SK-N-SH (cell line): ENCODE results near the gene CHST11.

Experiments used
- CHD2 ChIP-seq: fragments of 150-350 bp; IDR thresholded peaks from 2 replicates; pipeline ENCODE4 v1.6.1; 2018; ENCODE audit warnings: low read length; ENCODE audit not compliant: partially characterized antibody
- EP300 ChIP-seq, 2 experiments: IDR thresholded peaks; 2 replicates each; pipeline versions ENCODE4 v1.4.0 to v1.6.1; 2012; ENCODE audit warnings: borderline replicate concordance in 1 of 2, low read depth in 1 of 2, low read length in 1 of 2
- EZH2phosphoT487 ChIP-seq: fragments of 200-600 bp; sonication (generic); IDR thresholded peaks from 2 replicates; pipeline ENCODE4 v1.6.1; 2017; ENCODE audit warnings: low read depth, mixed run types, mild to moderate bottlenecking, antibody characterized with exemption, moderate library complexity, borderline replicate concordance
- FOXM1 ChIP-seq: IDR thresholded peaks from 2 replicates; pipeline ENCODE4 v1.4.0; 2012; ENCODE audit warnings: low read depth, mild to moderate bottlenecking
- GABPA ChIP-seq: IDR thresholded peaks from 2 replicates; pipeline ENCODE4 v1.4.0; 2012; ENCODE audit warnings: low read depth, mild to moderate bottlenecking
- NFIC ChIP-seq: IDR thresholded peaks from 2 replicates; pipeline ENCODE4 v1.4.0; 2012; ENCODE audit warnings: borderline replicate concordance
- NRF1 ChIP-seq: IDR thresholded peaks from 2 replicates; pipeline ENCODE4 v1.6.1; 2012; ENCODE audit warnings: low read depth, mild to moderate bottlenecking, low read length
- POLR2AphosphoS5 ChIP-seq: IDR thresholded peaks from 2 replicates; pipeline ENCODE4 v1.6.1; 2012; ENCODE audit warnings: low read depth, low read length
- RAD21 ChIP-seq: IDR thresholded peaks from 2 replicates; pipeline ENCODE4 v1.6.1; 2012; ENCODE audit warnings: mild to moderate bottlenecking, low read length
- RCOR1 ChIP-seq: fragments of 150-350 bp; IDR thresholded peaks from 2 replicates; pipeline ENCODE4 v1.6.1; 2017; ENCODE audit warnings: antibody characterized with exemption, low read length
- SIN3A ChIP-seq: IDR thresholded peaks from 2 replicates; pipeline ENCODE4 v1.6.1; 2012; ENCODE audit warnings: low read depth, mild to moderate bottlenecking, low read length, moderate library complexity, borderline replicate concordance
- TAF1 ChIP-seq: IDR thresholded peaks from 2 replicates; pipeline ENCODE4 v1.6.1; 2012; ENCODE audit warnings: low read depth, mild to moderate bottlenecking, low read length, moderate library complexity, borderline replicate concordance
- TEAD4 ChIP-seq: IDR thresholded peaks from 2 replicates; pipeline ENCODE4 v1.4.0; 2012; ENCODE audit warnings: mild to moderate bottlenecking, borderline replicate concordance; ENCODE audit not compliant: insufficient read depth
- TF ChIP-seq, protein P1 (sequence below): fragments of 200-600 bp; sonication (generic); IDR thresholded peaks from 2 replicates; pipeline ENCODE4 v1.6.1; 2017; ENCODE audit warnings: antibody characterized with exemption, mild to moderate bottlenecking, moderate library complexity

DNA sequence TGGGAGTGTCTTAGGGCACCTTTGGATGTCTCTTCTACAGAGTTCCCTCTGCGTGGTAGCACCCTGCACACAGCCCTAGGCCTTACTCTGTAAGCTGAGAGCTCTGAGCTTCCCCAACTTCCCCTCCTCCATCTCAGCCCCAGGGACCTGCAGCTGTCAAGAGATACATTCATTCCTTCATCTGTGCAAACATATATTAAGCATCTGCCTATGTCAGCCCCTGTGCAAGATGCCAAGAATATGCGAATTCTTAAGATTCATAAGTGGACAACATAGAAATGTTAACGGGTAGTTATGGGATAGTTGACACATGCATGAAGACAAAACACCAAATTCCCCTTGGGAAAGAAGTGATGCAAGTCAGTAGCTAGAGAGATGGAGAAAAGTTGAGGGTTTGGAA is 310.5 kb downstream of the CHST11 start:
- TF ChIP-seq, protein P1, sequence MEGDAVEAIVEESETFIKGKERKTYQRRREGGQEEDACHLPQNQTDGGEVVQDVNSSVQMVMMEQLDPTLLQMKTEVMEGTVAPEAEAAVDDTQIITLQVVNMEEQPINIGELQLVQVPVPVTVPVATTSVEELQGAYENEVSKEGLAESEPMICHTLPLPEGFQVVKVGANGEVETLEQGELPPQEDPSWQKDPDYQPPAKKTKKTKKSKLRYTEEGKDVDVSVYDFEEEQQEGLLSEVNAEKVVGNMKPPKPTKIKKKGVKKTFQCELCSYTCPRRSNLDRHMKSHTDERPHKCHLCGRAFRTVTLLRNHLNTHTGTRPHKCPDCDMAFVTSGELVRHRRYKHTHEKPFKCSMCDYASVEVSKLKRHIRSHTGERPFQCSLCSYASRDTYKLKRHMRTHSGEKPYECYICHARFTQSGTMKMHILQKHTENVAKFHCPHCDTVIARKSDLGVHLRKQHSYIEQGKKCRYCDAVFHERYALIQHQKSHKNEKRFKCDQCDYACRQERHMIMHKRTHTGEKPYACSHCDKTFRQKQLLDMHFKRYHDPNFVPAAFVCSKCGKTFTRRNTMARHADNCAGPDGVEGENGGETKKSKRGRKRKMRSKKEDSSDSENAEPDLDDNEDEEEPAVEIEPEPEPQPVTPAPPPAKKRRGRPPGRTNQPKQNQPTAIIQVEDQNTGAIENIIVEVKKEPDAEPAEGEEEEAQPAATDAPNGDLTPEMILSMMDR, result no peak
- TF ChIP-seq FOXM1, result no peak
- no peak for TF ChIP-seq SIN3A
- no peak for TF ChIP-seq EZH2phosphoT487
- TF ChIP-seq EP300 (IDR thresholded peaks at IDR 0.05; ENCODE audit: borderline replicate concordance in 1 of 2, low read depth in 1 of 2, low read length in 1 of 2), result no peak
- TF ChIP-seq TEAD4, result no peak
- TF ChIP-seq RCOR1, result no peak
- TF ChIP-seq CHD2, result no peak
- no peak for TF ChIP-seq TAF1
- no peak for TF ChIP-seq NRF1
- TF ChIP-seq NFIC, result no peak
- TF ChIP-seq RAD21, result no peak
- TF ChIP-seq POLR2AphosphoS5, result no peak
- TF ChIP-seq GABPA, result no peak
